BJ (cell line): ENCODE data around the gene MAGIX. TPM values are rescaled to one million over a fixed set of nuclear protein-coding genes. Genes with fewer than 3 reads are reported as not detected.

ENCODE experiments used
- CTCF ChIA-PET: fragments of 350-600 bp; formaldehyde crosslinking; extraction: SDS; loops from one replicate; lab custom pipeline; 2021; ENCODE audit warnings: antibody characterized with exemption, inconsistent platforms; lab: Yijun Ruan, JAX
- POLR2A ChIA-PET: fragments of 300-600 bp; sonication (Branson Sonifier 250); formaldehyde crosslinking; extraction: SDS; loops from one replicate; lab custom pipeline; 2021; ENCODE audit warnings: antibody characterized with exemption; lab: Charles Lee
- DNase-seq: peaks from one replicate; pipeline ENCODE4 v3.0.0-alpha.2; 2011; ENCODE audit warnings: low read depth
- H3K27me3 ChIP-seq: 2 replicates; pipeline ENCODE4 v1.6.0; 2011; ENCODE audit warnings: low read length; ENCODE audit not compliant: control insufficient read depth, insufficient read depth
- H3K36me3 ChIP-seq: 2 replicates; pipeline ENCODE4 v1.5.1; 2011; ENCODE audit warnings: low read length; ENCODE audit not compliant: control insufficient read depth, insufficient read depth
- H3K4me3 ChIP-seq: 2 replicates; pipeline ENCODE4 v1.5.1; 2011; ENCODE audit warnings: low read depth, mild to moderate bottlenecking, control low read depth, low read length
- polyA plus RNA-seq: library from polyadenylated mRNA; depleted of rRNA; stranded (reverse); fragments of >200 nt; gene quantifications from 2 replicates; pipeline ENCODE4 v1.2.3, GENCODE V29; 2011; rRNA removed
- small RNA-seq: library from RNA; depleted of rRNA; stranded (forward); fragments of <200 nt; gene quantifications from one replicate; pipeline ENCODE3, GENCODE V24; 2012; ENCODE audit warnings: low replicate concordance, low read depth; ENCODE audit not compliant: insufficient read length
- TF ChIP-seq, protein P1 (sequence below): IDR thresholded peaks from 2 replicates; pipeline ENCODE4 v1.5.1; 2011; ENCODE audit warnings: low read depth, mild to moderate bottlenecking, control low read depth, inconsistent platforms, low read length, moderate library complexity; ENCODE audit not compliant: insufficient read depth

The MAGIX gene
- polyA plus RNA-seq, 1 experiment: 0.67 TPM

DNA sequence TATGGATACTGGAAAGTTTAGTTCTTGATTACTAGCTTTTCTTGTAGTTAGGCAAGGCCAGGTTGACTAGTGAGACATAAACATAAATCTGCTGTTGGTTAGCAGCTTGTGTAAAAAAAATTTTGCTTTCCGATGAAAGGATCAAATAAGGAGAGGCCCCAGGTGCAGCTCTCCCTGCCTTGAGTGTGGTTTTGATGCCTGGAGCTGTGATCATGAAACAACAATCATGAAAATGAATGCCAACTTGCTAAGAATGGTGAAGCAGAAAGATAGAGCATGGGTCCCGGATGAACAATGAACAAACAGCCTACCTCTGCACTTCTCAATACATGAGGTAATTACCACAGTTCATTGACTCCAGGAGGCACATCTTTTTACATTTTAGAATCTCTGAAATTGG lies 51.9 kb downstream of the MAGIX start:
- ChIA-PET POLR2A (no interaction called here), CTCF (no interaction called here)
- Histone ChIP-seq H3K4me3 (no peak overlapping the region), H3K36me3 (no peaks in the 10 kb centered on the region), H3K27me3 (no peaks in the 10 kb centered on the region)
- TF ChIP-seq, protein P1, sequence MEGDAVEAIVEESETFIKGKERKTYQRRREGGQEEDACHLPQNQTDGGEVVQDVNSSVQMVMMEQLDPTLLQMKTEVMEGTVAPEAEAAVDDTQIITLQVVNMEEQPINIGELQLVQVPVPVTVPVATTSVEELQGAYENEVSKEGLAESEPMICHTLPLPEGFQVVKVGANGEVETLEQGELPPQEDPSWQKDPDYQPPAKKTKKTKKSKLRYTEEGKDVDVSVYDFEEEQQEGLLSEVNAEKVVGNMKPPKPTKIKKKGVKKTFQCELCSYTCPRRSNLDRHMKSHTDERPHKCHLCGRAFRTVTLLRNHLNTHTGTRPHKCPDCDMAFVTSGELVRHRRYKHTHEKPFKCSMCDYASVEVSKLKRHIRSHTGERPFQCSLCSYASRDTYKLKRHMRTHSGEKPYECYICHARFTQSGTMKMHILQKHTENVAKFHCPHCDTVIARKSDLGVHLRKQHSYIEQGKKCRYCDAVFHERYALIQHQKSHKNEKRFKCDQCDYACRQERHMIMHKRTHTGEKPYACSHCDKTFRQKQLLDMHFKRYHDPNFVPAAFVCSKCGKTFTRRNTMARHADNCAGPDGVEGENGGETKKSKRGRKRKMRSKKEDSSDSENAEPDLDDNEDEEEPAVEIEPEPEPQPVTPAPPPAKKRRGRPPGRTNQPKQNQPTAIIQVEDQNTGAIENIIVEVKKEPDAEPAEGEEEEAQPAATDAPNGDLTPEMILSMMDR: no peak
- DNase-seq: no peak

DNA sequence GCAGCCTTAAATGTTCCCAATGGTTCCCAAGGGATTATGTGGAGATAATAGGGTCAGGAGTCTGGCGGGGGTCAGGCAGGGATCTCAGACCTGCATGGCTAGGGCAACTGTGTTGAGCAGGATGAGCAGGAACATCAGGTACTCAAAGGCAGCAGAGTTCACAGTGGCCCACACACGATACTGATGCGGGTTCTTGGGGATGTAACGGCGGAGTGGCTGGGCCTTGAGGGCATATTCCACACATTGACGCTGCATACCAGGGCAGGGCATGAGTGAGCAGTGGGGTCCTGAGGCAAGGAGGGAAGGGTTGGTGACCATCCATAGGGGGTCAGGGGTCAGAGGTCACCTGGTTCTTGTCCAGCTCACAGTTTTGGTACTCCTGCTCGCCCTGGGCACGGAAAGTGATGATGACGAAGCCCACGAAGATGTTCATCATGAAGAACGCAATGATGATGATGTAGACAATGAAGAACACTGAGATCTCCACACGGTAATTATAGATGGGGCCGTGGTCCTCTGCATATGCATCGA lies 52.5 kb downstream of the MAGIX start:
- Histone ChIP-seq H3K4me3 (no peak overlapping the region), H3K27me3 (no peaks in the 10 kb centered on the region), H3K36me3 (no peaks in the 10 kb centered on the region)
- no peak for DNase-seq
- TF ChIP-seq, protein P1: no peak
- ChIA-PET CTCF (no interaction called here), POLR2A (no interaction called here)

Small RNA genes lying within 50 kb of the gene (small RNA-seq; reads per million reads assigned to genes)
- gene RN7SL262P: not detected

Other genes with a start within 250 kb of the MAGIX start
- gene PIM2, start 243.7 kb upstream of the MAGIX start, polyA plus RNA-seq: 5.6 and 8.0 TPM in 2 replicates
- gene OTUD5, start 205.2 kb upstream of the MAGIX start, polyA plus RNA-seq: 48.9 and 53.6 TPM in 2 replicates
- gene KCND1, start 190.9 kb upstream of the MAGIX start, polyA plus RNA-seq: 0.51 and 0.83 TPM in 2 replicates
- 23.4 and 23.5 TPM in 2 replicates for gene GRIPAP1, start 160.5 kb upstream of the MAGIX start, polyA plus RNA-seq
- 20.8 and 26.4 TPM in 2 replicates for gene TFE3, start 119.4 kb upstream of the MAGIX start, polyA plus RNA-seq
- gene CCDC120, start 103.8 kb upstream of the MAGIX start, polyA plus RNA-seq: 0.49 and 0.96 TPM in 2 replicates
- gene PRAF2, start 88.8 kb upstream of the MAGIX start, polyA plus RNA-seq: 41.4 and 48.8 TPM in 2 replicates
- gene WDR45, start 82.9 kb upstream of the MAGIX start, polyA plus RNA-seq: 107 and 165 TPM in 2 replicates
- 28.2 and 33.1 TPM in 2 replicates for gene GPKOW, start 39.0 kb upstream of the MAGIX start, polyA plus RNA-seq
- gene PLP2, start 9.1 kb downstream of the MAGIX start, polyA plus RNA-seq: 217 and 225 TPM in 2 replicates
- gene PRICKLE3, start 23.6 kb downstream of the MAGIX start, polyA plus RNA-seq: 4.0 and 6.9 TPM in 2 replicates
- 0.07 and 0.10 TPM in 2 replicates for gene SYP, start 37.4 kb downstream of the MAGIX start, polyA plus RNA-seq
- 0.01 TPM in 1 of 2 replicates, not detected in the other for gene CACNA1F, start 70.6 kb downstream of the MAGIX start, polyA plus RNA-seq
- 9.3 and 13.8 TPM in 2 replicates for gene CCDC22, start 72.7 kb downstream of the MAGIX start, polyA plus RNA-seq
- gene FOXP3, start 102.0 kb downstream of the MAGIX start, polyA plus RNA-seq: 0.12 and 0.18 TPM in 2 replicates
- 2.5 and 3.5 TPM in 2 replicates for gene PPP1R3F, start 107.0 kb downstream of the MAGIX start, polyA plus RNA-seq
- gene GAGE10, start 140.9 kb downstream of the MAGIX start, polyA plus RNA-seq: not detected in 2 replicates
- not detected in 2 replicates for gene GAGE12J, start 159.3 kb downstream of the MAGIX start, polyA plus RNA-seq
- not detected in 2 replicates for gene GAGE13, start 168.8 kb downstream of the MAGIX start, polyA plus RNA-seq